GM23248 (cell line): ENCODE results near the gene FHIP2A. TPM values are rescaled to one million over a fixed set of nuclear protein-coding genes. Genes with fewer than 3 reads are reported as not detected.

Source experiments
- DNase-seq: peaks from one replicate; pipeline ENCODE4 v3.0.0-alpha.2; 2015
- H2AFZ ChIP-seq: fragments of 200-600 bp; sonication (generic); 2 replicates; pipeline ENCODE4 v1.6.1; 2016; ENCODE audit warnings: antibody characterized with exemption
- H3F3A ChIP-seq: fragments of 200-600 bp; sonication (generic); 2 replicates; pipeline ENCODE4 v1.6.1; 2016; ENCODE audit warnings: mild to moderate bottlenecking, antibody characterized with exemption, mixed run types; ENCODE audit not compliant: insufficient read depth
- H3K27ac ChIP-seq: fragments of 200-600 bp; sonication (generic); 2 replicates; pipeline ENCODE4 v1.5.1; 2016; ENCODE audit warnings: mild to moderate bottlenecking
- H3K27me3 ChIP-seq: fragments of 200-600 bp; sonication (generic); replicated peaks from 2 replicates; pipeline ENCODE4 v1.6.1; 2016; ENCODE audit warnings: mild to moderate bottlenecking; ENCODE audit not compliant: insufficient read depth
- H3K36me3 ChIP-seq: fragments of 200-600 bp; sonication (generic); 2 replicates; pipeline ENCODE4 v1.6.1; 2016; ENCODE audit warnings: low read depth, mild to moderate bottlenecking
- H3K4me1 ChIP-seq: fragments of 200-600 bp; sonication (generic); 2 replicates; pipeline ENCODE4 v1.6.1; 2016; ENCODE audit warnings: mild to moderate bottlenecking; ENCODE audit not compliant: insufficient read depth
- H3K4me2 ChIP-seq: fragments of 200-600 bp; sonication (generic); one replicate; pipeline ENCODE4 v1.6.1; 2016; ENCODE audit warnings: mild to moderate bottlenecking; ENCODE audit not compliant: unreplicated experiment
- H3K4me3 ChIP-seq: fragments of 200-600 bp; sonication (generic); 2 replicates; pipeline ENCODE4 v1.5.1; 2016; ENCODE audit warnings: mild to moderate bottlenecking
- H3K79me2 ChIP-seq: fragments of 200-600 bp; sonication (generic); 2 replicates; pipeline ENCODE4 v1.6.1; 2016; ENCODE audit warnings: mild to moderate bottlenecking; ENCODE audit not compliant: insufficient read depth
- H3K9ac ChIP-seq: fragments of 200-600 bp; sonication (generic); 2 replicates; pipeline ENCODE4 v1.6.1; 2016; ENCODE audit warnings: mild to moderate bottlenecking
- H3K9me2 ChIP-seq: fragments of 200-600 bp; sonication (generic); 2 replicates; pipeline ENCODE4 v1.6.1; 2016; ENCODE audit warnings: mixed run types, mild to moderate bottlenecking, moderate library complexity; ENCODE audit not compliant: insufficient read depth
- H3K9me3 ChIP-seq: fragments of 200-600 bp; sonication (generic); one replicate; pipeline ENCODE4 v1.6.1; 2017; ENCODE audit warnings: low read depth
- H4K20me1 ChIP-seq: fragments of 200-600 bp; sonication (generic); 2 replicates; pipeline ENCODE4 v1.6.0; 2016; ENCODE audit not compliant: insufficient read depth
- EZH2 ChIP-seq: fragments of 200-600 bp; sonication (generic); IDR thresholded peaks from 2 replicates; pipeline ENCODE4 v1.6.1; 2018; ENCODE audit warnings: antibody characterized with exemption, mild to moderate bottlenecking; ENCODE audit not compliant: insufficient read depth, poor library complexity, severe bottlenecking
- EZH2phosphoT487 ChIP-seq: fragments of 200-600 bp; sonication (generic); IDR thresholded peaks from 2 replicates; pipeline ENCODE4 v1.6.1; 2018; ENCODE audit warnings: antibody characterized with exemption, moderate library complexity, mild to moderate bottlenecking, low read depth; ENCODE audit not compliant: insufficient read depth
- WGBS, 2 experiments: methylation state at CpG; one replicate each; pipeline ENCODE4 v1.1.6; 2015 to 2017; ENCODE audit warnings: low lambda C conversion rate in 2 of 2, low coverage in 1 of 2; ENCODE audit errors: missing lambda C conversion rate in 2 of 2; 5-methylcytosine and 5-hydroxymethylcytosine counted together
- in situ Hi-C: fragments of 300-500 bp; cut with MboI; formaldehyde crosslinking; loops from 2 replicates; pipeline ENCODE4 v1.15.0; 2020
- polyA plus RNA-seq: library from polyadenylated mRNA; unstranded; fragments of >200 nt; fragmentation: Nextera tagmentation; extraction: Ambion mirVana; gene quantifications from 2 replicates; pipeline ENCODE4 v1.2.1, GENCODE V29; 2016
- total RNA-seq: library from RNA; depleted of rRNA; stranded (reverse); fragments of >200 nt; shearing (Covaris generic); gene quantifications from 2 replicates; pipeline ENCODE4 v1.2.3, GENCODE V29; 2014

FHIP2A gene
- total and polyA plus RNA-seq, 2 experiments from 2014 or later: 22.3 to 24.6 TPM

DNA sequence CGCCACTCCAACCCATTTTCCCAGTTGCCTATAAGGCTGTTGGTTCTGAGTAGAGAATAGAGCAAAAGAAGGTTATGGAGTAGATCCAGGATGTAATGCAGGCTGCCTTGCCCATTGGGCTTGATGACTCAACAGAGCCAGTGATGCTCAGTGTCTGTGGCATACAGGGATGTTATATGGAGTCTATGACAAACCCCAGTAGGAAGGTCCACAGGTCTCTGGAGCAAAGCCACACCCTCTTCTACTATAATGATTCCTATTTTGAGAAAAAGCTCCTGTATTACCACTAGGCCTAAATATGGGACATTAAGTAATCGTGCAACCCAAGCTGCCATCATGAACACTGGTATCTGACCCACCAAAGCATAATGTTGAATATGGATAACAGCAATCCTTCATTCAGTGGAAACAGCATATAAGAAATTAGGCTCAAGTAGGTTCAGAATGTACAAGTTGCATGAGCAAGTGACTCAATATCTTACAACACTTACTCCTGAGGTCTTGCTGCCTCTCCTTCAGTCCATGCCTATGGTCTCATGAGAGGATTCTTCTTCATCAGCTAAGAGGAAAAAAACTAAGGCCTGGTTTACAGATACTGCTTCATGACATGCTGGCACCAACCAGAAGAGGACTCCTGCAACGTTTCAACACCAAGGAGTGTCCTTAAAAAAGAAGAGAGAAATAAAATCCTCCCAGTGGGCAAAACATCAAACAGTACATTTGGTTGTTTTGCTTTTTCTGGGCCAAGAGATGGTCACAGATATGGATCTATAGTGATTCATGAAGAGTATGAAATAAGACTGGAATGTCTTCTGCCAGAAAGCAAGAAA, 14.8 kb upstream of the FHIP2A start:
- Histone ChIP-seq H2AFZ (no peak overlapping the region), H3K27ac (peak overlapping the region; percentile 38; the same call in 1 of the 2 replicates), H4K20me1 (no peaks in the 10 kb centered on the region), H3F3A (peaks cover 19% of the 10 kb centered on the region), H3K4me3 (no peak overlapping the region), H3K9me2 (no peaks in the 10 kb centered on the region), H3K36me3 (no peaks in the 10 kb centered on the region), H3K9ac (no peak overlapping the region), H3K27me3 (no peaks in the 10 kb centered on the region), H3K4me1 (peaks cover 11% of the 10 kb centered on the region), H3K4me2 (no peak overlapping the region), H3K9me3 (no peaks in the 10 kb centered on the region), H3K79me2 (no peaks in the 10 kb centered on the region)
- peak; percentile 62 for DNase-seq
- TF ChIP-seq EZH2 (no peak), EZH2phosphoT487 (no peak)
- in situ Hi-C loops: no loop called here
- WGBS, 2 experiments: 62 to 63% methylated on average over 3 of the region's 3 CpGs

DNA sequence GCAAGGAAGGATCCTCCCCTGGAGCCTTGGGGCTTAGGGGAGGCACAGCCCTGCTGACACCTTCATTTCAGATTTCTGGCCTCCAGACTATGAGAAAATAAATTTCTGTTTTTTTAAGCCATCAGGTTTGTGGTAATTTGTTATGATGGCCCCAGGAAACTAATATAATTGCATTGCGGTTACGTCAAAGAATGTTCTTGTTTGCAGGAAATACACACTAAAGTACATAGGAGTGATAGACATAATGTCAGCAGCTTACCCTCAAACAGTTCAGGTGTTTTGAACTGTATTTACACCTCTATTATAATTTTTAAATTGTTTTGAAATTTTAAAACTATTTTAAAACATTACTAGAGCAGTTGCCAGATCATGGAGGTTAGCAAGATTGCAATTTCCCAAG, 12.6 kb upstream of the FHIP2A start:
- Histone ChIP-seq H3K4me2 (no peak overlapping the region), H3K4me3 (no peak overlapping the region), H3F3A (peaks cover 19% of the 10 kb centered on the region), H3K27ac (no peak overlapping the region), H3K27me3 (no peaks in the 10 kb centered on the region), H2AFZ (no peak overlapping the region), H3K9ac (no peak overlapping the region), H3K9me3 (no peaks in the 10 kb centered on the region), H3K9me2 (no peaks in the 10 kb centered on the region), H3K4me1 (peaks cover 11% of the 10 kb centered on the region), H3K79me2 (no peaks in the 10 kb centered on the region), H4K20me1 (no peaks in the 10 kb centered on the region), H3K36me3 (no peaks in the 10 kb centered on the region)
- TF ChIP-seq EZH2phosphoT487 (no peak), EZH2 (no peak)
- 99 to 100% methylated on average over 2 of the region's 2 CpGs for WGBS, 2 experiments
- in situ Hi-C loops: no loop called here
- DNase-seq: no peak

GRCh38 chr10:114810926-114811325, 10.7 kb upstream of the FHIP2A start:
- in situ Hi-C loops: no loop called here
- Histone ChIP-seq H3F3A (peaks cover 18% of the 10 kb centered on the region), H2AFZ (no peak overlapping the region), H3K36me3 (no peaks in the 10 kb centered on the region), H3K27me3 (no peaks in the 10 kb centered on the region), H3K9me2 (no peaks in the 10 kb centered on the region), H3K9me3 (no peaks in the 10 kb centered on the region), H3K4me3 (no peak overlapping the region), H3K4me1 (peaks cover 11% of the 10 kb centered on the region), H4K20me1 (no peaks in the 10 kb centered on the region), H3K79me2 (no peaks in the 10 kb centered on the region), H3K27ac (no peak overlapping the region), H3K9ac (no peak overlapping the region), H3K4me2 (no peak overlapping the region)
- no peak for DNase-seq
- WGBS, 2 experiments: 62 to 70% methylated on average over 1 of the region's 1 CpG
- TF ChIP-seq EZH2phosphoT487 (no peak), EZH2 (no peak)

GRCh38 chr10:114811862-114812261, 9.7 kb upstream of the FHIP2A start:
- in situ Hi-C loops: no loop called here
- Histone ChIP-seq H3K79me2 (no peaks in the 10 kb centered on the region), H3K9me2 (no peaks in the 10 kb centered on the region), H3K27ac (no peak overlapping the region), H3K36me3 (no peaks in the 10 kb centered on the region), H3K9me3 (no peaks in the 10 kb centered on the region), H3K4me2 (no peak overlapping the region), H3K4me3 (no peak overlapping the region), H4K20me1 (no peaks in the 10 kb centered on the region), H2AFZ (no peak overlapping the region), H3K9ac (no peak overlapping the region), H3F3A (peaks cover 11% of the 10 kb centered on the region), H3K27me3 (no peaks in the 10 kb centered on the region), H3K4me1 (peaks cover 6% of the 10 kb centered on the region)
- 62 to 63% methylated on average over 1 of the region's 1 CpG for WGBS, 2 experiments
- no peak for TF ChIP-seq EZH2phosphoT487
- no peak for TF ChIP-seq EZH2
- DNase-seq: peak; percentile 14
